IMR-90 (cell line): ENCODE measurements around the gene ENOX1. TPM values are rescaled to one million over a fixed set of nuclear protein-coding genes. Genes with fewer than 3 reads are reported as not detected.

ENCODE experiments used
- ATAC-seq: fragments of 200-7000 bp; cut with Tn5 transposase; 2 replicates; pipeline ENCODE4 v1.9.1; 2020; ENCODE audit warnings: low read depth, mild to moderate bottlenecking, moderate library complexity
- BruUV-seq: library from RNA; stranded (reverse); fragments of 400-500 nt; replicated peaks from 2 replicates; lab custom pipeline; 2021; lab: Mats Ljungman, UMichigan
- CTCF ChIA-PET: fragments of 300-600 bp; formaldehyde crosslinking; extraction: SDS; loops from one replicate; lab custom pipeline; 2021; ENCODE audit warnings: antibody characterized with exemption; lab: Yijun Ruan, JAX
- POLR2A ChIA-PET: fragments of 300-600 bp; sonication (Branson Sonifier 250); formaldehyde crosslinking; loops from one replicate; lab custom pipeline; 2022; ENCODE audit warnings: antibody characterized with exemption; ENCODE audit not compliant: unreplicated experiment; lab: Charles Lee
- DNase-seq: peaks from one replicate; pipeline ENCODE4 v3.0.0; 2013
- H2AFZ ChIP-seq: replicated peaks from 2 replicates; pipeline ENCODE3; 2013; ENCODE audit warnings: low read length, mild to moderate bottlenecking; ENCODE audit not compliant: poor library complexity
- H2AK5ac ChIP-seq: 2 replicates; pipeline ENCODE4 v1.6.1; 2013; ENCODE audit warnings: low read depth, low read length, inconsistent platforms
- H2AK9ac ChIP-seq: replicated peaks from 2 replicates; pipeline ENCODE3; 2013; ENCODE audit warnings: mild to moderate bottlenecking, low read depth, low read length, moderate library complexity; ENCODE audit not compliant: poor library complexity
- H2BK120ac ChIP-seq: 2 replicates; pipeline ENCODE4 v1.6.1; 2013; ENCODE audit warnings: low read depth, low read length, inconsistent platforms
- H2BK15ac ChIP-seq: 3 replicates; pipeline ENCODE4 v1.6.1; 2013; ENCODE audit warnings: low read depth, low read length, inconsistent platforms
- H2BK20ac ChIP-seq: 2 replicates; pipeline ENCODE4 v1.6.1; 2013; ENCODE audit warnings: low read depth, mild to moderate bottlenecking, inconsistent platforms, low read length, moderate library complexity
- H2BK5ac ChIP-seq: 2 replicates; pipeline ENCODE4 v1.6.1; 2013; ENCODE audit warnings: mild to moderate bottlenecking, low read depth, low read length, inconsistent platforms; ENCODE audit not compliant: poor library complexity, severe bottlenecking
- H3K14ac ChIP-seq: replicated peaks from 2 replicates; pipeline ENCODE4 v1.6.1; 2013; ENCODE audit warnings: low read depth, low read length, inconsistent platforms
- H3K18ac ChIP-seq: 2 replicates; pipeline ENCODE4 v1.6.1; 2013; ENCODE audit warnings: low read depth, low read length, control low read depth
- H3K23ac ChIP-seq: 2 replicates; pipeline ENCODE4 v1.6.1; 2013; ENCODE audit warnings: low read depth, low read length, inconsistent platforms
- H3K27ac ChIP-seq: 2 replicates; pipeline ENCODE4 v1.5.1; 2013; ENCODE audit warnings: mild to moderate bottlenecking, control low read depth, low read length; ENCODE audit not compliant: insufficient read depth
- H3K27me3 ChIP-seq: 2 replicates; pipeline ENCODE4 v1.6.1; 2013; ENCODE audit warnings: low read length; ENCODE audit not compliant: control insufficient read depth, insufficient read depth
- H3K36me3 ChIP-seq: 2 replicates; pipeline ENCODE4 v1.6.1; 2013; ENCODE audit warnings: low read length, mixed read lengths; ENCODE audit not compliant: control insufficient read depth, insufficient read depth
- H3K4ac ChIP-seq: 2 replicates; pipeline ENCODE4 v1.6.1; 2013; ENCODE audit warnings: low read depth, low read length, inconsistent platforms
- H3K4me1 ChIP-seq: 2 replicates; pipeline ENCODE4 v1.6.1; 2013; ENCODE audit warnings: low read length, mixed read lengths; ENCODE audit not compliant: control insufficient read depth, insufficient read depth
- H3K4me2 ChIP-seq: 2 replicates; pipeline ENCODE4 v1.6.1; 2013; ENCODE audit warnings: low read depth, mild to moderate bottlenecking, control low read depth, low read length, moderate library complexity
- H3K4me3 ChIP-seq: 2 replicates; pipeline ENCODE4 v1.5.1; 2013; ENCODE audit warnings: low read depth, mild to moderate bottlenecking, control low read depth, low read length, moderate library complexity; ENCODE audit not compliant: insufficient read depth
- H3K56ac ChIP-seq: 2 replicates; pipeline ENCODE4 v1.6.1; 2013; ENCODE audit warnings: low read length, inconsistent platforms; ENCODE audit not compliant: insufficient read depth; ENCODE audit errors: extremely low read depth
- H3K79me1 ChIP-seq, 2 experiments: 2 replicates each; pipeline ENCODE4 v1.6.1; 2013; ENCODE audit warnings: low read length in 2 of 2, inconsistent platforms in 1 of 2, low read depth in 1 of 2
- H3K9ac ChIP-seq: 2 replicates; pipeline ENCODE4 v1.6.1; 2013; ENCODE audit warnings: low read depth, low read length, control low read depth
- H3K9me1 ChIP-seq: 2 replicates; pipeline ENCODE4 v1.6.1; 2013; ENCODE audit warnings: low read length, inconsistent platforms; ENCODE audit not compliant: insufficient read depth
- H3K9me3 ChIP-seq: 2 replicates; pipeline ENCODE4 v1.6.1; 2013; ENCODE audit warnings: low read length; ENCODE audit not compliant: control insufficient read depth, insufficient read depth
- H4K20me1 ChIP-seq: 2 replicates; pipeline ENCODE4 v1.6.1; 2013; ENCODE audit warnings: low read length, inconsistent platforms; ENCODE audit not compliant: insufficient read depth
- H4K5ac ChIP-seq: 2 replicates; pipeline ENCODE4 v1.6.1; 2013; ENCODE audit warnings: mild to moderate bottlenecking, low read depth, low read length, control low read depth
- H4K8ac ChIP-seq, 2 experiments: 2 replicates each; pipeline ENCODE4 v1.6.1; 2013; ENCODE audit warnings: low read depth in 2 of 2, low read length in 2 of 2, control low read depth in 1 of 2, inconsistent platforms in 1 of 2
- H4K91ac ChIP-seq: 2 replicates; pipeline ENCODE4 v1.6.1; 2013; ENCODE audit warnings: low read depth, low read length, inconsistent platforms; ENCODE audit not compliant: insufficient read depth
- BHLHE40 ChIP-seq: fragments of 150-350 bp; IDR thresholded peaks from 2 replicates; pipeline ENCODE4 v1.6.1; 2016; ENCODE audit warnings: mild to moderate bottlenecking, low read depth, low read length
- CEBPB ChIP-seq: IDR thresholded peaks from 2 replicates; pipeline ENCODE4 v1.6.1; 2012; ENCODE audit warnings: low read depth, low read length, improper control_type of control experiment
- CHD1 ChIP-seq: IDR thresholded peaks from 2 replicates; pipeline ENCODE4 v1.6.1; 2012; ENCODE audit warnings: low read depth, low read length, improper control_type of control experiment
- CTCF ChIP-seq: conservative IDR thresholded peaks from 2 replicates; pipeline ENCODE4 v1.5.1; 2012; ENCODE audit warnings: mild to moderate bottlenecking, low read depth, low read length, improper control_type of control experiment
- ELK1 ChIP-seq: fragments of 150-350 bp; IDR thresholded peaks from 2 replicates; pipeline ENCODE4 v1.6.1; 2016; ENCODE audit warnings: low read depth, mild to moderate bottlenecking, low read length, moderate library complexity, borderline replicate concordance
- FOS ChIP-seq: fragments of 150-350 bp; IDR thresholded peaks from 2 replicates; pipeline ENCODE4 v1.6.1; 2016; ENCODE audit warnings: low read depth, low read length
- MAFK ChIP-seq: IDR thresholded peaks from 2 replicates; pipeline ENCODE4 v1.6.1; 2012; ENCODE audit warnings: low read depth, low read length, improper control_type of control experiment
- MAZ ChIP-seq: IDR thresholded peaks from 2 replicates; pipeline ENCODE4 v1.6.1; 2012; ENCODE audit warnings: low read depth, mild to moderate bottlenecking, low read length, improper control_type of control experiment, moderate library complexity, borderline replicate concordance
- MXI1 ChIP-seq: IDR thresholded peaks from 2 replicates; pipeline ENCODE4 v1.6.1; 2012; ENCODE audit warnings: low read depth, mild to moderate bottlenecking, low read length, moderate library complexity, borderline replicate concordance
- NFE2L2 ChIP-seq: fragments of 150-350 bp; IDR thresholded peaks from 2 replicates; pipeline ENCODE4 v1.6.1; 2016; ENCODE audit warnings: low read depth, mild to moderate bottlenecking, low read length
- POLR2A ChIP-seq: IDR thresholded peaks from 2 replicates; pipeline ENCODE4 v1.6.1; 2012; ENCODE audit warnings: mild to moderate bottlenecking, low read depth, low read length
- RAD21 ChIP-seq: IDR thresholded peaks from 2 replicates; pipeline ENCODE4 v1.6.1; 2012; ENCODE audit warnings: low read length, improper control_type of control experiment
- RCOR1 ChIP-seq: IDR thresholded peaks from 2 replicates; pipeline ENCODE4 v1.6.1; 2012; ENCODE audit warnings: mild to moderate bottlenecking, low read length, improper control_type of control experiment; ENCODE audit not compliant: insufficient replicate concordance
- RFX5 ChIP-seq: IDR thresholded peaks from 2 replicates; pipeline ENCODE4 v1.8.0; 2012; ENCODE audit warnings: low read depth, mild to moderate bottlenecking, low read length, moderate library complexity
- SMC3 ChIP-seq: fragments of 150-350 bp; IDR thresholded peaks from 2 replicates; pipeline ENCODE4 v1.6.1; 2016; ENCODE audit warnings: low read depth, mild to moderate bottlenecking, antibody characterized with exemption, low read length, moderate library complexity
- USF2 ChIP-seq: fragments of 150-350 bp; IDR thresholded peaks from 2 replicates; pipeline ENCODE4 v1.6.1; 2017; ENCODE audit warnings: mild to moderate bottlenecking, antibody characterized with exemption, low read length, low read depth
- WGBS, 2 experiments: methylation state at CpG; one replicate each; pipeline versions ENCODE4 v1.1.5 to v1.1.7; 2013; ENCODE audit warnings: missing lambda C conversion rate in 2 of 2; ENCODE audit not compliant: insufficient read length in 1 of 2; ENCODE audit errors: extremely low coverage in 2 of 2; 5-methylcytosine and 5-hydroxymethylcytosine counted together
- dilution Hi-C: fragments of 300-500 bp; cut with HindIII; formaldehyde crosslinking; loops from one replicate; pipeline ENCODE4 v1.14.3; 2018; ENCODE audit warnings: low sequenced_read_pairs; ENCODE audit not compliant: unreplicated experiment
- in situ Hi-C: fragments of 300-500 bp; cut with MboI; formaldehyde crosslinking; loops from 3 replicates; pipeline ENCODE4 v1.14.3; 2019; ENCODE audit warnings: low sequenced_read_pairs, inconsistent platforms, mixed read lengths
- intact Hi-C: fragments of 100-400 bp; cut with micrococcal nuclease; formaldehyde crosslinking; loops from 2 replicates; pipeline ENCODE4 v1.10.0; 2022
- polyA plus RNA-seq, 3 experiments: library from polyadenylated mRNA; depleted of rRNA; stranded (reverse); fragments of >200 nt; gene quantifications; 2 replicates each; pipeline ENCODE4 v1.2.3, GENCODE V29; 2012; ENCODE audit warnings: low replicate concordance in 1 of 3
- total RNA-seq: library from RNA; depleted of rRNA; stranded (reverse); fragments of >200 nt; gene quantifications from 2 replicates; pipeline ENCODE4 v1.2.3, GENCODE V29; 2012

ENOX1 gene
- total and polyA plus RNA-seq, 2 of the 4 experiments (the other 2 are of a cell fraction), result 0.99 to 1.3 TPM

GRCh38 chr13:43379738-43380137 lies 407.0 kb downstream of the ENOX1 start:
- H2BK15ac ChIP-seq, result no peak overlapping the region
- no peak overlapping the region for H4K5ac ChIP-seq
- no peak for ATAC-seq
- H3K79me1 ChIP-seq, result no peaks in the 10 kb centered on the region
- H2BK5ac ChIP-seq, result no peak overlapping the region
- no peaks in the 10 kb centered on the region; the same call in 1 of the 2 replicates for H3K27me3 ChIP-seq
- H3K18ac ChIP-seq, result no peak overlapping the region
- H2AFZ ChIP-seq, result no peak overlapping the region
- no peak overlapping the region for H3K56ac ChIP-seq
- intact Hi-C loops, result loop anchor here (10.0 kb wide), 1 partner anchor 495 kb away; the partner anchor contains the start of genes CCDC122 and LACC1
- H3K4me1 ChIP-seq, result no peaks in the 10 kb centered on the region
- WGBS, 2 experiments, result no CpG with 5 or more reads among the region's 1 CpG
- no peak overlapping the region for H3K9ac ChIP-seq
- TF ChIP-seq ELK1 (no peak), RAD21 (no peak), MAFK (no peak), BHLHE40 (no peak), CEBPB (no peak), MAZ (no peak), FOS (no peak), CTCF (no peak), USF2 (no peak), MXI1 (no peak), RFX5 (no peak), SMC3 (no peak), CHD1 (no peak), NFE2L2 (no peak), RCOR1 (no peak), POLR2A (no peak)
- no peak overlapping the region for H4K91ac ChIP-seq
- CTCF ChIA-PET, result no interaction called here
- H2AK9ac ChIP-seq, result no peak overlapping the region
- H3K9me1 ChIP-seq, result no peaks in the 10 kb centered on the region
- H3K23ac ChIP-seq, result no peak overlapping the region
- in situ Hi-C loops, result no loop called here
- no peak overlapping the region for H2AK5ac ChIP-seq
- H3K4me2 ChIP-seq, result no peak overlapping the region
- H3K4me3 ChIP-seq, result no peak overlapping the region
- BruUV-seq, result no TSS peak
- dilution Hi-C loops, result no loop called here
- no peak for DNase-seq
- no peak overlapping the region for H3K14ac ChIP-seq
- H4K20me1 ChIP-seq, result no peaks in the 10 kb centered on the region
- H3K9me3 ChIP-seq, result no peaks in the 10 kb centered on the region
- no peak overlapping the region for H3K4ac ChIP-seq
- H3K36me3 ChIP-seq, result no peaks in the 10 kb centered on the region
- no peak overlapping the region for H3K27ac ChIP-seq
- no peak overlapping the region for H2BK120ac ChIP-seq
- H2BK20ac ChIP-seq, result no peak overlapping the region
- H4K8ac ChIP-seq, result no peak overlapping the region
- POLR2A ChIA-PET, result no interaction called here
